Glomerular endothelial cell (primary cell): ENCODE measurements around the gene MARCHF9. TPM values are rescaled to one million over a fixed set of nuclear protein-coding genes. Genes with fewer than 3 reads are reported as not detected.
"Not testable (repeated sequence)": the region's sequence is repeated elsewhere in the genome, so short reads cannot be mapped to it uniquely, and the experiment has no call there.

Source experiments
- DNase-seq: peaks from one replicate; pipeline ENCODE4 v3.0.0-alpha.2; 2011; ENCODE audit warnings: low read depth, low spot score; ENCODE audit errors: extremely low read depth
- total RNA-seq: library from RNA; depleted of rRNA; stranded (reverse); fragments of >200 nt; gene quantifications from 2 replicates; pipeline ENCODE4 v1.2.3, GENCODE V29; 2015

MARCHF9 gene
- 6.9 and 8.6 TPM in 2 replicates for total RNA-seq

- DNase-seq, result no peak
Measured at GRCh38 chr12:57754411-57755193, at the start of gene MARCHF9. TSS of gene MARCHF9 (plus strand) at chr12:57755103. CDS start at chr12:57755529, 426 bp downstream.

GRCh38 chr12:57707250-57707649 is 47.7 kb upstream of the MARCHF9 start:
- no peak for DNase-seq

- DNase-seq, result no peak
Measured at GRCh38 chr12:57708296-57708695, 46.6 kb upstream of the MARCHF9 start.

DNA sequence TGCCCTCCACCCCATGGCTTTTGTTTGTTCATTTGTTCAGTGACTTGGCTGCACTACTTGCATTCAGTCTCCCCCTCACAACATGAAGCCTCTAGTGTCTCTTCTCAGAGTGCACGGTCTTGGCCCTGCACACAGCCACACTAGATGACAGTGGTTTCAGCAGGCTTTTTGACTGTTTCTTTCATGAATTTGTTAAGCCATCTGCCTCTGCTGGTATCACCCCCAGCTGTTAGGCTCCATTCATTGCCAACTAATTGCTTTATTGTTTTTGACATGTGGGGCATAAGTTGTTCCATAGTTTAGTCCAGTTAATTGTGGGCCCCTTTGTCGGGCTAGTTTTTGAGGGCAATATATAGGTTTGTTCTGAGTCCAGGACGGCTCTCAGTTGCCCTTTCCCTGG is 42.2 kb upstream of the MARCHF9 start:
- DNase-seq, result no peak

GRCh38 chr12:57713209-57713608 is 41.7 kb upstream of the MARCHF9 start:
- DNase-seq, result no peak

DNA sequence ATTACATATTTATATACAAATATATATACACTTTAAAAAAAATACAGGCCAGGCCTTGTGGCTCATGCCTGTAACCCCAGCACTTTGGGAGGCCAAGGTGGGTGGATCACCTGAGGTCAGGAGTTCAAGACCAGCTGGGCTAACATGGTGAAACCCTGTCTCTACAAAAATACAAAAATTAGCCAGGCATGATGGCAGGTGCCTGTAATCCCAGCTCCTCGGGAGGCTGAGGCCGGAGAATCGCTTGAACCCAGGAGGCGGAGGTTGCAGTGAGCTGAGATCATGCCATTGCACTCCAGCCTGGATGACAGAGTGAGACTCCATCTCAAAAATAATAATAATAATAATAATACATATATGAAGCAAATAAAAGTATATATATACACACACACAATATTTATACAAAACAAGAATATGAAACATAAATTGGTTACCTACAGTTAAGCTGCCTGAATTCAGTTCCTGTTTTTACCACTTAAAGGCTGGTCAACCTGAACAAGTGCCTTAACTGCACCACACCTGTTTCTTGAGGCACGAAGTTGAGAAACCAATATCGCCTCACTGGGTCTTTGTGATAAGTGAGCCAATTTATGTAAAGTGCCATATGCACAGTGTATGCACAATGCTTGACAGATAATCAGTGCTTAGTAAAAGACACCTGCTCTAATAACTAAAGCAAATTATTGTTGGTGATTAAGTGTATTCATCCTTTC is 39.7 kb upstream of the MARCHF9 start:
- DNase-seq, result not testable (repeated sequence)

- DNase-seq, result no peak
Measured at GRCh38 chr12:57715786-57716185, 39.1 kb upstream of the MARCHF9 start.

DNA sequence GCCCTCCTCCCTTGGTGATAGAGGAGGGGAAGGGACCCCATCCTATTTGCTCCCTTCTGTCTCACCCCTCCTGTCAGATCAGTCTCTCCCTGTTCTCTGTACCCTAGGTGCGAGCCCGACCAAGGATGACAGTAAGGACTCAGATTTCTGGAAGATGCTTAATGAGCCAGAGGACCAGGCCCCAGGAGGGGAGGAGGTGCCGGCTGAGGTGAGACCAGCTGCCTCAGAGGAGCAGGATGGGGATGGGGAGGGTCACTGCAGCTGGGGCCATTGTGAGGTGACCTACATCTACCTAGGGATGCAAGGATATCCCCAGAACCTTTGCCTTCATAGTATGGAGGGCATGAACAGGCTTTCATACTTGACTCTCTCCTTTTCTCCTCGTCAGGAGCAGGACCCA is 38.6 kb upstream of the MARCHF9 start:
- DNase-seq, result no peak

DNA sequence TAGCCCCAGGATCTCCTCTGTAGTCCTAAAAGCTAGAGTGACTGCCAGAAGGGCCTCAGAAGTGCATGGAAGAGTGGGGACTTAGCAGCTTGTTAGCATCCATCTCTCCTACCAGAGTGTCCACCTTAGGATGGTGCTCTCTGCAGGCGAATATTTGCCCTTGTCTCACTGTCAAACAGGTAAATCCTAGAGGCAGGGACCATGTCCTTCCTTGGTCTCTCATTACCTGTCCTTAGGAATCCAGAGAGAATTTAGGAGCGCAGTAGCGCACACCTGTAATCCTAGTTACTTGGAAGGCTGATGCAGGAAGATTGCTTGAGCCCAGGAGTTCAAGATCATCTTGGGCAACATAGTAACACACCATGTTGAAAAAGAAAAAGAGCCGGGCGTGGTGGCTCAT is 37.8 kb upstream of the MARCHF9 start:
- no peak for DNase-seq

DNA sequence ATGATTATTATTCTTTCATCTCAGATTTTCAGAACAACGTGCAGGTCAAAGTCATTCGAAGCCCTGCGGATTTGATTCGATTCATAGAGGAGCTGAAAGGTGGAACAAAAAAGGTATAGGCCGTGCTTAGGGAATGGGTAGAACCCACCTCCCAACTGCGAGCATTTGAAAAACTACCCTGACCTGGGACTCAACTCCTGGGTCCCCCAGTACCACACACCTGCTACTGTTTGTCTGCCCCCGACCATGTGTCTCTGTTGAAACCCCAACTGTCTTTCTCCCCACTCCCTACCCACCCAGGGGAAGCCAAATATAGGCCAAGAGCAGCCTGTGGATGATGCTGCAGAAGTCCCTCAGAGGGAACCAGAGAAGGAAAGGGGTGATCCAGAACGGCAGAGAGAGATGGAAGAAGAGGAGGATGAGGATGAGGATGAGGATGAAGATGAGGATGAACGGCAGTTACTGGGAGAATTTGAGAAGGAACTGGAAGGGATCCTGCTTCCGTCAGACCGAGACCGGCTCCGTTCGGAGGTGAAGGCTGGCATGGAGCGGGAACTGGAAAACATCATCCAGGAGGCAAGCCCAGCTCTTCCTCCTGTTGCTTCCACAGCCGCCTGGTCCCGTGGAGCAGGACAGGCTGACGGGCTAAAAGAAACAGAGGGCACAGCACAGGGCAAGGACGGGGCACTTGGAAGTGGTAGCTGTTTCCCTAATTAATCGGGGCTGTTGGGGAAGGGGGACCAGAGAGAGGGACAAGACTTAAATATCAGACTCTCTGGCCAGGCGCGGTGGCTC is 36.9 kb upstream of the MARCHF9 start:
- no peak for DNase-seq

DNA sequence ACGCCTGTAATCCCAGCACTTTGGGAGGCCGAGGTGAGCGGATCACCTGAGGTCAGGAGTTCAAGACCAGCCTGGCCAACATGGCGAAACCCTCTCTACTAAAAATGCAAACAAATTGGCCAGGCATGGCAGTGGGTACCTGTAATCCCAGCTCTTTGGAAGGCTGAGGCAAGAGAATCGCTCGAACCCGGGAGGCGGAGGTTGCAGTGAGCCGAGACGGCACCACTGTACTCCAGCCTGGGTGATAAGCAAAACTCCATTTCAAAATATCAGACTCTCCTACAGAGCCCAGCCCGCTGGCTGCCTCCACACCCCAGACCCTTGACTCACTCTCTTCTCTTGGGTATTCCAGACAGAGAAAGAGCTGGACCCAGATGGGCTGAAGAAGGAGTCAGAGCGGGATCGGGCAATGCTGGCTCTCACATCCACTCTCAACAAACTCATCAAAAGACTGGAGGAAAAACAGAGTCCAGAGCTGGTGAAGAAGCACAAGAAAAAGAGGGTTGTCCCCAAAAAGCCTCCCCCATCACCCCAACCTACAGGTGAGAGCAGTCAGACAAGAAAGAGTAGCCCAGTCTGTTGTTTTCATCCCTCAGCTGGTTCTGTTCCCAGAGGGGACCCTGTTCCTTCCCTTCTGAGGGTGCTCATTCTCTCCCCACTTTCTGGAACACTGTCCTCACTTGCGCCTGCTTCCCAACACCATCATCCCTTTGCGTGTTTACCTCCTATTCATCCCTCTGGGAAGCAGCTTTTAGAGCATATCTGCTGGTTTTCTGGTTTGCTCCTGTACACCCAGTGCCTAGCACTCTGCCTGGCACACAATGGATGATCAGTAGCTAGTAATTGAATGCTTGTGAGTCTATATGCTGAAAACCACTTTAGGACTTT is 36.0 kb upstream of the MARCHF9 start:
- no peak for DNase-seq

- DNase-seq, result no peak
Measured at GRCh38 chr12:57719777-57720605, 34.9 kb upstream of the MARCHF9 start.

GRCh38 chr12:57720606-57721595 is 34.0 kb upstream of the MARCHF9 start:
- DNase-seq, result no peak

GRCh38 chr12:57721846-57722608 is 32.9 kb upstream of the MARCHF9 start:
- not testable (repeated sequence) for DNase-seq

GRCh38 chr12:57722716-57723629 is 31.9 kb upstream of the MARCHF9 start:
- no peak for DNase-seq

DNA sequence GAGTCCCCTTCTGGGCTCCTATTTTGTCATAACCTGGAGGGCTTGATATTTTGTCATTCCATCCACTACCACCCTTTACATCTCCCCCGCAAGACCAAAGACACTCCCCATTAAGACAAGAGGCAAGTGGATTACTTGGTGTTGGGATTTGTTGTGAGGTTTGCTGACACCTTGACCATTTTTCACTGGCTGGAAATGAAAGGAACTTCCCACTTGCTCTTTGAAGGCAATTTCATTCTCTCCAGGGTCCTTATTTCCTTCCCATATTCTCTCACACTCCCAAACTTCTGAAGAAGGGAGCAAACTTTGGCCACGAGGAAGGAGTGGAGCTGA is 31.3 kb upstream of the MARCHF9 start:
- no peak for DNase-seq
